NT2/D1 (cell line): Measurements from ENCODE around the gene SRSF3.

Experiments
- SUZ12 ChIP-seq: IDR thresholded peaks from 2 replicates; pipeline ENCODE4 v1.6.1; 2011; ENCODE audit not compliant: insufficient read length, insufficient read depth; ENCODE audit errors: extremely low read depth
- YY1 ChIP-seq: IDR thresholded peaks from 2 replicates; pipeline ENCODE4 v1.6.1; 2011; ENCODE audit not compliant: insufficient read length, insufficient read depth
- ZNF274 ChIP-seq: IDR thresholded peaks from 2 replicates; pipeline ENCODE4 v1.6.1; 2011; ENCODE audit warnings: mild to moderate bottlenecking, low read depth, low read length

DNA sequence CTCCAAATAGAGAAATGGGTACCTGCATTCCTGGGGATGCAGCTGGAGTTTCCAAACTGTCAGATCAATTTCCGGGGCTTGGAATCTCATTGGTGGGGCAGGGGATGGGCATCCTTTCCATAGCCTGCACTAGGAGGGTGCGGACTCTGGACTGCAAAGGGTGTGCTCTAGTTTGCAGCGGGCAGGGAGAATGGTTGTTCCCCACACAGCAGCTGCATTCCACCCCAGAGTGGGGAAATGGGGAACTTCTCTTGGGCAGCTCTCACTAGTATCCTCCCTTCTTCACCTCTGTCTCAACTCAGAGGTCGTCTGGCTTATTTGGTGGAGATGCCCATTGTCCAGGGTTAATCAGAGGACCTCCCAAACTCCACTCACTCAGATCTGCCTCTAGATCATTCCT lies 49.8 kb downstream of the SRSF3 start:
- TF ChIP-seq SUZ12 (no peak), YY1 (no peak), ZNF274 (no peak)
